CD4-positive, alpha-beta T cell (primary cell): Measurements from ENCODE around the gene SIDT1. TPM values are rescaled to one million over a fixed set of nuclear protein-coding genes. Genes with fewer than 3 reads are reported as not detected.

Experiments
- ATAC-seq: fragments of 200-7000 bp; cut with Tn5 transposase; one replicate; pipeline ENCODE4 v1.10.0; 2022; ENCODE audit warnings: mild to moderate bottlenecking; ENCODE audit not compliant: poor library complexity
- CTCF ChIA-PET: fragments of 350-600 bp; sonication (Branson Sonifier 250); formaldehyde crosslinking; loops from one replicate; lab custom pipeline; 2021; ENCODE audit warnings: antibody characterized with exemption, inconsistent platforms; lab: Charles Lee
- POLR2A ChIA-PET: fragments of 350-600 bp; sonication (Branson Sonifier 250); formaldehyde crosslinking; loops from one replicate; lab custom pipeline; 2021; ENCODE audit warnings: antibody characterized with exemption, inconsistent platforms; lab: Charles Lee
- DNase-seq, 14 experiments: peaks; one replicate each; pipeline ENCODE4 v3.0.0-alpha.2; 2013 to 2020; ENCODE audit warnings: mixed read lengths in 2 of 14
- H3K27ac ChIP-seq, 2 donors: one replicate each; pipeline versions ENCODE4 v1.5.1 to v1.7.0; 2013; ENCODE audit warnings: low read length in 2 of 2, low read depth in 1 of 2, mild to moderate bottlenecking in 1 of 2
- H3K27me3 ChIP-seq, 2 experiments: 1 replicate in 1 of 2; 2 replicates in 1 of 2; pipeline versions ENCODE4 v1.6.1 to v1.7.0; 2013; ENCODE audit warnings: low read length in 2 of 2, control low read depth in 1 of 2, mild to moderate bottlenecking in 1 of 2, moderate library complexity in 1 of 2; ENCODE audit not compliant: insufficient read depth in 2 of 2, control insufficient read depth in 1 of 2
- H3K36me3 ChIP-seq: one replicate; pipeline ENCODE4 v1.6.1; 2013; ENCODE audit warnings: low read length, control low read depth; ENCODE audit not compliant: insufficient read depth
- H3K4me1 ChIP-seq: one replicate; pipeline ENCODE4 v1.6.1; 2013; ENCODE audit warnings: low read length, control low read depth; ENCODE audit not compliant: insufficient read depth
- H3K4me3 ChIP-seq: one replicate; pipeline ENCODE4 v1.5.1; 2013; ENCODE audit warnings: mild to moderate bottlenecking, low read length, moderate library complexity
- H3K9me3 ChIP-seq, 2 experiments: 1 replicate in 1 of 2; 2 replicates in 1 of 2; pipeline versions ENCODE4 v1.6.1 to v1.7.0; 2013; ENCODE audit warnings: low read length in 2 of 2, mild to moderate bottlenecking in 2 of 2, control low read depth in 1 of 2, moderate library complexity in 1 of 2; ENCODE audit not compliant: control insufficient read depth in 1 of 2, insufficient read depth in 1 of 2
- H3K27ac Mint-ChIP-seq: one replicate; pipeline ENCODE4 v1.8.0; 2020; ENCODE audit warnings: mixed read lengths
- H3K27me3 Mint-ChIP-seq: one replicate; pipeline ENCODE4 v1.8.0; 2021; ENCODE audit warnings: mixed read lengths
- H3K36me3 Mint-ChIP-seq: one replicate; pipeline ENCODE4 v1.8.0; 2021; ENCODE audit warnings: low read depth, mixed read lengths
- H3K4me1 Mint-ChIP-seq: one replicate; pipeline ENCODE4 v1.8.0; 2021; ENCODE audit warnings: low read depth, mixed read lengths
- H3K4me3 Mint-ChIP-seq: one replicate; pipeline ENCODE4 v1.8.0; 2020; ENCODE audit warnings: mild to moderate bottlenecking, mixed read lengths
- H3K9me3 Mint-ChIP-seq: one replicate; pipeline ENCODE4 v1.8.0; 2020; ENCODE audit warnings: mixed read lengths
- CTCF ChIP-seq: fragments of 200-600 bp; IDR thresholded peaks from one replicate; pipeline ENCODE4 v1.8.0; 2022; ENCODE audit warnings: antibody characterized with exemption, mild to moderate bottlenecking
- intact Hi-C, 2 experiments: fragments of 100-400 bp; cut with DNase I in 1 of 2; cut with micrococcal nuclease in 1 of 2; formaldehyde crosslinking; loops; one replicate each; pipeline versions ENCODE4 v1.15.1 to v1.9.0; 2023 to 2025; cut with DNase I, micrococcal nuclease
- total RNA-seq, 174 experiments: library from RNA in 2 of 174; stranded (reverse) in 2 of 174; gene quantifications; one replicate each; pipeline ENCODE4 v1.2.3 and lab custom pipeline; 2021 to 2026

The SIDT1 gene
- total RNA-seq, 2 experiments from 2014 or later = 28.8 to 37.3 TPM

- TF ChIP-seq CTCF = no peak
- Histone ChIP-seq H3K27ac (no peak overlapping the region), H3K27me3 (no peaks in the 10 kb centered on the region), H3K36me3 (peaks cover 49% of the 10 kb centered on the region), H3K9me3 (no peaks in the 10 kb centered on the region), H3K4me3 (no peak overlapping the region), H3K4me1 (peaks cover 11% of the 10 kb centered on the region)
- no peak overlapping the region for H3K4me3 Mint-ChIP-seq
- ATAC-seq (no peak), DNase-seq (no peak)
- peaks cover 62% of the 10 kb centered on the region for H3K36me3 Mint-ChIP-seq
- no peak overlapping the region for H3K27ac Mint-ChIP-seq
- H3K9me3 Mint-ChIP-seq = no peaks in the 10 kb centered on the region
- ChIA-PET POLR2A (no interaction called here), CTCF (no interaction called here)
- H3K4me1 Mint-ChIP-seq = peaks cover 41% of the 10 kb centered on the region
- H3K27me3 Mint-ChIP-seq = no peaks in the 10 kb centered on the region
- intact Hi-C loops = no loop called here
Observed at GRCh38 chr3:113565555-113565954, 33.2 kb downstream of the SIDT1 start.

GRCh38 chr3:113570158-113570557 lies 37.8 kb downstream of the SIDT1 start:
- H3K27ac Mint-ChIP-seq = peak overlapping the region; percentile 45
- TF ChIP-seq CTCF = no peak
- no peak overlapping the region for H3K4me3 Mint-ChIP-seq
- ChIA-PET POLR2A (no interaction called here), CTCF (no interaction called here)
- ATAC-seq (no peak), DNase-seq (no peak)
- no peaks in the 10 kb centered on the region for H3K9me3 Mint-ChIP-seq
- H3K36me3 ChIP-seq = peaks cover 68% of the 10 kb centered on the region
- no peaks in the 10 kb centered on the region for H3K4me1 ChIP-seq
- no peaks in the 10 kb centered on the region for H3K27me3 Mint-ChIP-seq
- no peak overlapping the region for H3K4me3 ChIP-seq
- no peak overlapping the region for H3K27ac ChIP-seq
- H3K4me1 Mint-ChIP-seq = no peaks in the 10 kb centered on the region
- intact Hi-C loops = no loop called here
- no peaks in the 10 kb centered on the region for H3K27me3 ChIP-seq
- peaks cover 79% of the 10 kb centered on the region for H3K36me3 Mint-ChIP-seq
- no peaks in the 10 kb centered on the region for H3K9me3 ChIP-seq

GRCh38 chr3:113571360-113571759 lies 39.0 kb downstream of the SIDT1 start:
- intact Hi-C loops = no loop called here

More at GRCh38 chr3:113571360-113571759, 39.0 kb downstream of the SIDT1 start:
- no peak overlapping the region for H3K27ac ChIP-seq
- ATAC-seq (no peak), DNase-seq (no peak)
- no peak for TF ChIP-seq CTCF
- no peaks in the 10 kb centered on the region for H3K4me1 Mint-ChIP-seq
- H3K36me3 Mint-ChIP-seq = peaks cover 72% of the 10 kb centered on the region
- no peak overlapping the region for H3K4me3 Mint-ChIP-seq
- no peaks in the 10 kb centered on the region for H3K27me3 ChIP-seq
- H3K36me3 ChIP-seq = peaks cover 69% of the 10 kb centered on the region
- peak overlapping the region; percentile 27 for H3K27ac Mint-ChIP-seq
- H3K4me1 ChIP-seq = no peaks in the 10 kb centered on the region
- H3K9me3 ChIP-seq = no peaks in the 10 kb centered on the region
- no peaks in the 10 kb centered on the region for H3K27me3 Mint-ChIP-seq
- POLR2A ChIA-PET = no interaction called here
- H3K4me3 ChIP-seq = no peak overlapping the region
- CTCF ChIA-PET = no interaction called here
- H3K9me3 Mint-ChIP-seq = no peaks in the 10 kb centered on the region
